Lower leg skin (tissue), 3 donors: ENCODE data around the gene DOK4.

ENCODE experiments used
- CTCF ChIP-seq, 3 donors: fragments of 450-650 bp; IDR thresholded peaks; one replicate each; pipeline ENCODE4 v1.5.1; 2016; ENCODE audit warnings: antibody characterized with exemption in 3 of 3, mild to moderate bottlenecking in 3 of 3, moderate library complexity in 2 of 3
- POLR2A ChIP-seq, 2 donors: fragments of 450-650 bp; IDR thresholded peaks; one replicate each; pipeline ENCODE4 v1.6.1; 2016 to 2017; ENCODE audit warnings: antibody characterized with exemption in 2 of 2, mild to moderate bottlenecking in 1 of 2, moderate library complexity in 1 of 2

- no peak for TF ChIP-seq CTCF (IDR thresholded peaks at IDR 0.05)
- TF ChIP-seq POLR2A (IDR thresholded peaks at IDR 0.05): no peak
Observed at GRCh38 chr16:57534881-57535658, 48.8 kb upstream of the DOK4 start.
